Pulmonary artery endothelial cell (primary cell): ENCODE data around the gene HHEX. TPM values are rescaled to one million over a fixed set of nuclear protein-coding genes. Genes with fewer than 3 reads are reported as not detected.
A peak's percentile ranks its signal among the peaks of the same experiment; 100 is the strongest.
"Not testable (repeated sequence)": the region's sequence is repeated elsewhere in the genome, so short reads cannot be mapped to it uniquely, and the experiment has no call there.

Source experiments
- DNase-seq: peaks from one replicate; pipeline ENCODE4 v3.0.0-alpha.2; 2011; ENCODE audit warnings: low read depth, low spot score
- total RNA-seq: library from RNA; depleted of rRNA; stranded (reverse); fragments of >200 nt; gene quantifications from 2 replicates; pipeline ENCODE4 v1.2.3, GENCODE V29; 2014

Gene HHEX
- total RNA-seq = 46.5 and 50.5 TPM in 2 replicates

DNA sequence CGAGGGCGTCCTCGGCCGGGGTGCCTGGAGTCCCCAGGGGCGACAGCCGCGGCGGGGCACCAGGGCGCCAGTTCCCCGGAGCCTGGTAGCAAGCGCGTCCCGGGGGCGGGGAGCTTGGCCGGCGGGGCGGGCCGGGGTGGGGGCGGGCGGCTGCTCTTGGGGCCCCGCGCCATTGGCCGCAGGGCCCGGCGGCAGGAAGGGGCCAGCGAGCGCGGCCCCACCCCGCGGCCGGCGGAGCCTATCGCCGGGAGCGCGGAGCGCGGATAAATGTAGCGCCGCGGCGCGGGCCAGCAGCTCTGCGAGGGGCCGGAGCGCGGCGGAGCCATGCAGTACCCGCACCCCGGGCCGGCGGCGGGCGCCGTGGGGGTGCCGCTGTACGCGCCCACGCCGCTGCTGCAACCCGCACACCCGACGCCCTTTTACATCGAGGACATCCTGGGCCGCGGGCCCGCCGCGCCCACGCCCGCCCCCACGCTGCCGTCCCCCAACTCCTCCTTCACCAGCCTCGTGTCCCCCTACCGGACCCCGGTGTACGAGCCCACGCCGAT is at the start of gene HHEX:
TSS of gene HHEX (plus strand) at position 293 of the 548 bp plus-strand sequence. CDS start at position 325, 32 bp downstream.
- peak; percentile 52 for DNase-seq

GRCh38 chr10:92640107-92640506 is 49.6 kb upstream of the HHEX start:
- DNase-seq = peak; percentile 68

GRCh38 chr10:92641492-92641891 is 48.3 kb upstream of the HHEX start:
- DNase-seq = no peak

DNA sequence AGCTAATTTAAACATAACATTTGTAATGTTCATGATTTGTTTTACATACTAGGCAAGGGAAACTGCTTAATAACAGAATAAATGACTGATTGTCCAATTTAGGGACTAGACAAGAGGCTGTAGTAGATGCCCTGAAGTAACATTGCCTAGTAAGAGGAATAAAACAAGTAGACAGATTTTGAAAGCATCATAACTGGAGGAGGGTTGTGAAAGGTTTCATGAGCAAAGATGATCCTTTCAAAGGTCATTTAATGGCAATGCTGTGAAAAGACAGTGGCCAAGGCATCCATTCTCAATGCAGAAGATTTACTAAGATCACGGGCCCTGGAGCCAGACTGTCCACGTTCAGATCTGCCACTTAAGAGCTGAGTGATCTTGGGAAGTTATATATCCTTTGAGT is 44.8 kb upstream of the HHEX start:
- no peak for DNase-seq

DNA sequence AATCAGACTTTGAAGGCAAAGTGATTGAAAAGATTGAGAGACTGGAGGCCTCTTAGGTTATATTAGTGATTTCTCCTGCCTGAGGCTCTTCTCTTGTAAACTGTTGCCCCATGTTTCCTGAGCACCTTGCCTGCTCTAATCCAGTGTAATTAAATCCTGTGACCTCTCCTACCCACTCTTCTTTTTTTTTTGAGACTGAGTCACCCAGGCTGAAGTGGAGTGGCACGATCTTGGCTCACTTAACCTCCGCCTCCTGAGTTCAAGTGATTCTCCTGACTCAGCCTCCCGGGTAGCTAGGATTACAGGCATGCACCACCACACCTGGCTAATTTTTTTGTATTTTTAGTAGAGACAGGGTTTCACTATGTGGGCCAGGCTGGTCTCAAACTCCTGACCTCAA is 38.9 kb upstream of the HHEX start:
- not testable (repeated sequence) for DNase-seq

DNA sequence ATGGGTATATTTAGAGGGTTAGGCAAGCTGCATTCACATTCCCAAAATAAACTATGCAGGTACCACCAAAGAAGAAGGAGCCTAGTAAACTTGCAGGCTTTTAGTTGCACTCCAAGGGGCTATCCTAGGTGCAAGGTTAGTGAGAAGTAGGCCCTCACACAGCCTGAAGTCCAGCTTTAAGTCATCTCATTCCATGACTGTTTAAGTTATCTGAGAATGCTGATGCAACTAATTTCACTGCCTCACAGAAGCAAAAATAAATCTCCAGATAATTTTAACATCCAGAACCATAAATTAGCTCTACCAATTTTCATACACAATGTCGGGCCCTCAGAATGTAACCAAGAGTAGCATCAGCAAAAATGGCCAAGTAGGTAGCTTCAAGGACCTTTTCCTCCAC is 34.3 kb upstream of the HHEX start:
- no peak for DNase-seq

DNA sequence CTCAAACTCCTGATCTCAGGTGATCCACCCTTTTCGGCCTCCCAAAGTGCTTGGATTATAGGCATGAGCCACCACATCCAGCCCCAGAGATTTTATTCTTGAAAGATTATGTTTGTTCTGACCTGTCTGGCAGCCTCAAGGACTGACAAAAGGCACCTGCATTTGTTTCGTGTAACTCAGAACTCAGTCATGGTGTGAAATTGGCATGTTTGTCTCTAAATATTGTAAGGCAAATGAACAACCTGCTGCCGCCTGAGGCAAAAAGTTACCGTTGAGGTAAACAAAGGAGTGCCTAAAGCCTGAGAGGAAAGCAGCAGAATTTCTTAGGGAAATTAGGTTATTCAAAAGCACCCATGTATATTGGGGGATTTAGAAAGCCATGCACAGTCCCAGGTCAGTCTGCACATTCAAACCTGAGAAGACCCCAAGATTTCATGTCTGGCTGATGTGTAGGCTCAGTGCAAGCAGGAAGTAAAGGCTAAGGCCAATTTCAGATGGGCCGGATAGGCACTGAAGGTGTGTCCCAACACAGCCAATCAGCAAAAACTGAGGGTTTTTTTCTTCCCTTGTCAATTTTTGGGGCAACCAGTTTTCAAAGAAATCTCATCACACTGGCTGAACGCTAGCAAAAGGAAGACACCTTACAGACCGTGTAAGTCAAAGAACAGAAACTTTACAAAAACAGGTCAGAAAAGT is 33.3 kb upstream of the HHEX start:
- no peak for DNase-seq

DNA sequence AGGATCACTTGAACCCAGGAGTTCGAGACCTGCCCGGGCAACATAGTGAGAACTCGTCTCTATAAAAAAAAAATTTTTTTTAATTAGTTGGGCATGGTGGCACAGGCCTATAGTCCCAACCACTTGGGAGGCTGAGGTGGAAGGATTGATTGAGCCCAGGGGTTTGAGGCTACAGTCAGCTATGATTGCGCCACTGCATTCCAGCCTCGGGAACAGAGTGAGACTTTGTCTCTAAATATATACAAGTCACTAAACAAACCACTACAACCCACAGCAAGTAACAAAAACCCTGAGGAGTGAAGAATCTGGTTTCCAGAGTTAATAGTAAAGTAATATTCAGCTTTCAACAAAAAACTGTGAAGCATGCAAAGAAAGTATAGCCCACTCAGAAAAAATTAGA is 32.7 kb upstream of the HHEX start:
- DNase-seq = no peak

DNA sequence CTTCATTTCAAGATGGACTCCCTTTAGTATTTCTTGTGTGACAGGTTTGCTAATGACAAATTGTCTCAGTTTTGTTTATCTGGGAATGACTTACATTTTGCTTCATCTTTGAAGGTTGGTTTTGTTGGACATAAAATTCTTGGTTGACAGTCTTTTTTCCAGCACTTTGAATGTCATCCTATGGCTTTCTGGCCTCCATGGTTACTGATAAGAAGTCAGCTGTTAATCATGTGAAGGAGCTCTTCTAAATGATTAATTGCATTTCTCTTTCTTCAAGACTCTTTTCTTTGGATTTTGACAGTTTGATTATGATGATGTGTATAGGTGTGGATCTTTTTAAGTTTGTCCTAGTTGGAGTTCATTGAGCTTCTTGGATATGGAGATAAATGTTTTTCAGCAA is 26.9 kb upstream of the HHEX start:
- DNase-seq = no peak

DNA sequence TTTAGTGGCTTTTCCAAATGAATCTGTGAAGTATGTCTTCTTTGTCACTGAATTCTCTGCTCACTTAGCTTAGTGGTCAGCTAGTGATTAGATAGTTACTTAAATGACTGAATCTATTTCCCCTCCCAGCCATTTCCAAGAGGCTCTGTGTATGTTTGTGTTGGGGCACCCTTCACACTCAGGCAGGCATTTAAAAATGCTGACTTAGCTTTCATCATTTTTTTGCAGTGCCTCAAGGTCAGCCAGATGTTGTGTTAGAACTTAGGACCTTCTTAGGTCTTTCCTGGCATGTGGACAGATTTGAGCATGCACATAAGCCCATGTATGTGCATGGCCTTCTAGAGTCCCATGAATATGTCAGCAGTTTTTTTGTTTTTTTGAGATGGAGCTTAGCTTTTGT is 25.4 kb upstream of the HHEX start:
- no peak for DNase-seq

DNA sequence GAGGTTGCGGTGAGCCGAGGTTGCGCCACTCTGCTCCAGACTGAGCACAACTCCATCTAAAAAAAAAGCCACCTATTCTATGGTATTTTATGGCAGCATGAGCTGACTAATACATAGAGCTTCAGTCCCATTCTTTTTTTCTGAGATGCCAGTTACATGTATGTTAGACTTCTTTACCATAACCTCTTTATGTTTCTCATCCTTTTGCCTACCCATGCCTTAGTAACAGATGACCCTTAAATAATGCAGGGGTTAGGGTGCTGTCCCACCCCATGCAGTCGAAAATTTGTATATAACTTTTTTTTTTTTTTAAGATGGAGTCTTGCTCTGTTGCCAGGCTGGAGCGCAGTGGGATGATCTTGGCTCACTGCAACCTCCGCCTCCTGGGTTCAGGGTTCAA is 22.7 kb upstream of the HHEX start:
- no peak for DNase-seq

- no peak for DNase-seq
Measured at GRCh38 chr10:92677708-92678107, 12.0 kb upstream of the HHEX start.

- no peak for DNase-seq
Measured at GRCh38 chr10:92678206-92678605, 11.5 kb upstream of the HHEX start.

DNA sequence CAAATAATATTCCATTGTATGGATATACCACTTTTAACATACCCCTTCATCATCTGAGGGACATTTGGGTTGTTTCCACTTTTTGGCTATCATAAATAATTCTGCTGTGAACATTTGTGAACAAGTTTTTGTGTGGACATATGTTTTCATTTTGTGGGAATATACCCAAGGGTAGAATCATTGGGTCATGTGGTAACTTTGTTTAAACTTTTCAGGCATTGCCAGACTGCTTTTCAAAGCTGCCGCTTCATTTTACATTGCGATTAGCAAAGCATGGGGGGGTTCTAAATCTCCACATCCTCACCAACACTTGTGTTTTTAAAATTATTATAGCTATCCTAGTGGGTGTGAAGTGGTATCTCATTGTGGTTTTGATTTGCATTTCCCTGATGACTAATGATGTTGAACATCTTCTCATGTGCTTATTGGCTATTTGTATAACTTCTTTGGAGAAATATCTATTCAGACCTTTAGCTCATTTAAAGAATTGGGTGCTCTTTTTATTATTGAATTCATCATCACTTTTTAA is 8.4 kb upstream of the HHEX start:
- DNase-seq = no peak

GRCh38 chr10:92688573-92688926 is 1.2 kb upstream of the HHEX start:
- DNase-seq = no peak

DNA sequence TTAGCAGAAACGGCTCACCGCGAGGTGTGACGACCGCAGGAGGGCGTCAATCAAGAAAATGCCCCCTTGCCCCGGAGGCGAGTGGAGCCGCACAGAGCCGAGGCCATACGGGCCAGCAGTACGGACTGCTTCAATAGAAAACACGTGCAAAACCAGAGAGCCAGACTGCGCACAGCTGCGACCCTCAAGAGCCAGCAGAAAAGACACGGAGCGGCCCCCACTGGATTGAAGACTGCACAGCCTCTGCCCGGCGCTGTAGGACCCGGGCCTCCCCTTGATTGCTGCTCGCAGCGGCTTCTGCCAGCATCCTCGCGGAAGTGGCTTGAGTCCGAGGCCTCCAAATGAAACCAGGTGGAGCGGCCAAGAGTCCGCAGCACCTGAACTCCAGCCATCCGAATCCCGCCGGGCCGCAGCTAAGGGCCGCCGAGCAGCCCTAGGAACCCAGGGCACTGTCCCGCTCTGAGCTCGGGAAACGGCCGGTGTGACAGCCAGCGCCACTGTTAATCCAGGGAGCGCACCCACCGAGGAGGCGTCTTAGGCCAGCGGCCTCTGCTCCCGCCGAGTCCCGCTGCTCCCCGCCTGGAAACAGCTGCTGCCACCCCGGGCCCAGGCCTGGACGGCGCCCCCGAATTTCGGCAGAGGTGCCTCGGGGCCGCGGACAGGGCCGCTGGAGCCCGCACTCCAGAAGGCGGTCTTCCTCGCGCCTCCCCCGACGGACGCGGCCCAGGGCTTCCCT is 660 bp upstream of the HHEX start:
- no peak for DNase-seq

DNA sequence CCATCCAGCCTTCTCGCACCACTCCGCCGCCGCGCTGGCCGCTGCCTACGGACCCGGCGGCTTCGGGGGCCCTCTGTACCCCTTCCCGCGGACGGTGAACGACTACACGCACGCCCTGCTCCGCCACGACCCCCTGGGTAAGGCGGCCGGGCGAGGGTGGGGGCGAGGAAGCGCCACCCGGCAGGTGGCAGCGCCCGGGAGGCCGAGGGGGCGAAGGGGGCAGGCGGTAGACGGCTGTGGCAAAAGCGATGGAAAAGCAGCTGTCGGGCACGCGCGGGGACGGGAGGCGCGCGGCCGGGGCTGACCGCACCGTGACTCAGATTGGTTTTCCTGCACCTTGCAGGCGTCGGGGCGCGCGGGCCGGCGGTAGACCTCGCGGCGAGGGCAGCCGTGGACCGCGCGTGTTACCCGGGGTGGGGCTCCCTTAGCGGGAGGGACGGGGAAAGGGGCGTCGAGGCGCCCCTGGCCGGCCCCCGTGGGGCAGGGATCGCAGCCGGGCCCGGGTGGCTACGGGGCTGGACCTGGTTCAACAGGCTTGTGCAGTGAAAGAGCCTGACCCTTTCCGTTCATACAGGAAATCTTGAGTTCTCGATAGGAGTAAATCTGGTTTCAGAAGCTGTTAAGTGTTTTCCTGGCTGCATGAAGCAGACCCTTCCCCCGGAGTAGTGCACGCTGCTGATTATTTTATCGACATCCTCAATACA is 608 bp downstream of the HHEX start:
- peak; percentile 99 for DNase-seq

GRCh38 chr10:92690915-92691590 is 1.3 kb downstream of the HHEX start:
- no peak for DNase-seq

DNA sequence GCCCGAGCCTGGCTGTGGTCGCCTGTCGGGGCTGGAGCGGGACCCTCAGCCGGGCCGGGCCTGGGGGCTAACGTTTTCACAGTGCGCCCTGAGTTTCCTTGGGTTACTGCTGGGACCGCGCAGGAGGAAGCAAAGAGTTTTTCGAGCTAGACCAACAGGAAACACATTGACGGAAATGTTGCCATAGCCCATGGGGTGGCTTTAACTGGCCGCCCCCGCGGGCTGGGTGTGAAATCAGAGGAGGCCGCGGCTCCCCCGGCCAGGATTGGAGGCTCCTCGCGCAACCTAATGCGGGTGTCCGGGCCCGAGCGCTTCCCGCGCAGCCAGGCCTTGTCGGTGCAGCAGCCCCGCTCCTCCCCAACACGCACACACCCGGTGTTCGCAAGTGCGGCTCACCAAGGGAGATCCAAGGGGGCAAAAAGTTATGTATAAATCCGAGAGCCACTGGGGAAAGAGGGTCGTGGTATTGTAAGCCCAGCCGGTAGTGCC is 1.9 kb downstream of the HHEX start:
- peak; percentile 56 for DNase-seq

GRCh38 chr10:92692080-92692671 is 2.4 kb downstream of the HHEX start:
- DNase-seq = no peak
